ENCODE measurements around the gene BMP4.

DNA sequence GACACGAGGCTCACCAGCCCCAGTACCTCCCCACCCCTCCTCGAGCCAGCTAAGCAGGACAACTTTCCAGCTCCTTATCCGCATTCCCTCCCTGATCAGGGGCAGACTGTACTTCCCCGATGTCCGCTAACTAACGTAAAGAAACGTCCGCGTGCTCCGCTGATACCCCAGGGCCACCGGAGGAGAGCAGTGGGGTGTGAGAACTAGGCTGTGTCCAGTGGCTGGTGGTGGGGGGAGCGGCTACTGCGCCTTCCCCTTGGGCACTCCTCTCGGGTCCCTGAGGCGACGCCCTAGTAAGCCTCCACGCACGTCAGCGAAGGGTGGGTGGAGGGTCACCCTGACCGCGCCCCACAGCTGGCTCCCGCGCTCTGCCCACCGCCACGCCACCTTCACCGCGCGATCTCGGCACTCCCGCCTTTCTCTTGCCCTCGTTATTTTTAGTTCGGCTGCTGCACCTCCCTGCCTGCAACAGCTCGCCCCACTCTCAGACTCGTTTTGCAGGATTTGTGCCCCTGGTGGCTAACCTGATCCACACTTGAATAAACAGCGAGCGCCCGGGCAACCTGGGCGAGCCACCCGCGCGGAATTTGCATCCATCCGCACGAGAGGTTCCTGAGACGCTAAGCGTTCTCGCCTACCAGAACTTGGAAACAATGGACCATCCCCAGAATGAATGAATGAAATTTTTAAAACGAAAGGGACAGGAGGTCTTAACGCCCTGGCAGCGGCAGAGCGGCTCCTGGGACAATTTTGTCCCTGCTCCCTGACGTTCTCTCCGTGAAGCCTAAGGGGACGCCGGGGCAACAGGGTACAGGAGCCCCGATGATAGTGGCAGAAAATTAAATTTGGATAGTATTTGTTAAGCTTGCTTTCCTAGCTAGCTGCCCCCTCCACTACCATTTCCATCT lies 6.9 kb upstream of the BMP4 start:
- TF ChIP-seq, protein P1, sequence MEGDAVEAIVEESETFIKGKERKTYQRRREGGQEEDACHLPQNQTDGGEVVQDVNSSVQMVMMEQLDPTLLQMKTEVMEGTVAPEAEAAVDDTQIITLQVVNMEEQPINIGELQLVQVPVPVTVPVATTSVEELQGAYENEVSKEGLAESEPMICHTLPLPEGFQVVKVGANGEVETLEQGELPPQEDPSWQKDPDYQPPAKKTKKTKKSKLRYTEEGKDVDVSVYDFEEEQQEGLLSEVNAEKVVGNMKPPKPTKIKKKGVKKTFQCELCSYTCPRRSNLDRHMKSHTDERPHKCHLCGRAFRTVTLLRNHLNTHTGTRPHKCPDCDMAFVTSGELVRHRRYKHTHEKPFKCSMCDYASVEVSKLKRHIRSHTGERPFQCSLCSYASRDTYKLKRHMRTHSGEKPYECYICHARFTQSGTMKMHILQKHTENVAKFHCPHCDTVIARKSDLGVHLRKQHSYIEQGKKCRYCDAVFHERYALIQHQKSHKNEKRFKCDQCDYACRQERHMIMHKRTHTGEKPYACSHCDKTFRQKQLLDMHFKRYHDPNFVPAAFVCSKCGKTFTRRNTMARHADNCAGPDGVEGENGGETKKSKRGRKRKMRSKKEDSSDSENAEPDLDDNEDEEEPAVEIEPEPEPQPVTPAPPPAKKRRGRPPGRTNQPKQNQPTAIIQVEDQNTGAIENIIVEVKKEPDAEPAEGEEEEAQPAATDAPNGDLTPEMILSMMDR (IDR thresholded peaks at IDR 0.05), result peak in 5 of 7 experiments; percentile 20 to 53 (median 47)
- TF ChIP-seq POLR2AphosphoS5 (IDR thresholded peaks at IDR 0.05) (no peak), POLR2A (IDR thresholded peaks at IDR 0.05) (no peak)

All from stomach (tissue), 4 donors.